HT-29 (cell line): ENCODE measurements around the gene PIGS. TPM values are rescaled to one million over a fixed set of nuclear protein-coding genes. Genes with fewer than 3 reads are reported as not detected.
"Not testable (repeated sequence)": the region's sequence is repeated elsewhere in the genome, so short reads cannot be mapped to it uniquely, and the experiment has no call there.

Source experiments
- DNase-seq: peaks from one replicate; pipeline ENCODE4 v3.0.0-alpha.2; 2015; ENCODE audit warnings: low spot score
- total RNA-seq: library from RNA; depleted of rRNA; stranded (reverse); fragments of >200 nt; shearing (Covaris generic); gene quantifications from 2 replicates; pipeline ENCODE4 v1.2.3, GENCODE V29; 2014

PIGS gene
- total RNA-seq, 1 experiment from 2014 or later = 65.8 TPM

- DNase-seq = no peak
Observed at GRCh38 chr17:28579526-28579925, 8.2 kb upstream of the PIGS start.

- DNase-seq = no peak
Observed at GRCh38 chr17:28578246-28579195, 7.2 kb upstream of the PIGS start.

- DNase-seq = peak; percentile 17
Observed at GRCh38 chr17:28577466-28577824, 6.1 kb upstream of the PIGS start.

GRCh38 chr17:28576758-28577465, 5.6 kb upstream of the PIGS start, which contains the start of gene ALDOC:
Gene ALDOC (minus strand): TSS chr17:28576895. CDS start chr17:28575532, 1,363 bp downstream.
- DNase-seq = peak; percentile 93

- DNase-seq = not testable (repeated sequence)
Observed at GRCh38 chr17:28576016-28576415, 4.7 kb upstream of the PIGS start.

GRCh38 chr17:28575126-28575795, 3.9 kb upstream of the PIGS start:
- no peak for DNase-seq

GRCh38 chr17:28574526-28574925, 3.2 kb upstream of the PIGS start:
- DNase-seq = peak; percentile 23

- no peak for DNase-seq
Observed at GRCh38 chr17:28573966-28574480, 2.7 kb upstream of the PIGS start.

GRCh38 chr17:28573521-28573920, 2.2 kb upstream of the PIGS start:
- no peak for DNase-seq

- DNase-seq = no peak
Observed at GRCh38 chr17:28573040-28573380, 1.7 kb upstream of the PIGS start.

- peak; percentile 20 for DNase-seq
Observed at GRCh38 chr17:28572259-28573039, 1.1 kb upstream of the PIGS start.

GRCh38 chr17:28570716-28571360, 486 bp downstream of the PIGS start:
- DNase-seq = peak; percentile 46

- no peak for DNase-seq
Observed at GRCh38 chr17:28569446-28569845, 1.9 kb downstream of the PIGS start.

GRCh38 chr17:28567604-28568003, 3.7 kb downstream of the PIGS start:
- DNase-seq = no peak

- peak; percentile 44 for DNase-seq
Observed at GRCh38 chr17:28563475-28563874, 7.8 kb downstream of the PIGS start.

GRCh38 chr17:28555022-28555421, 16.3 kb downstream of the PIGS start:
- no peak for DNase-seq

GRCh38 chr17:28554565-28554964, 16.8 kb downstream of the PIGS start:
- DNase-seq = no peak

GRCh38 chr17:28553000-28553505, 18.3 kb downstream of the PIGS start:
- no peak for DNase-seq

GRCh38 chr17:28552176-28552999, 18.9 kb downstream of the PIGS start, which contains the start of gene UNC119:
Gene UNC119 (minus strand): TSS chr17:28552624. CDS start chr17:28552557, 67 bp downstream.
- peak; percentile 80 for DNase-seq
